B cell (primary cell): ENCODE data around the gene SHPK. TPM values are rescaled to one million over a fixed set of nuclear protein-coding genes. Genes with fewer than 3 reads are reported as not detected.

Experiments used
- ATAC-seq: fragments of 200-7000 bp; cut with Tn5 transposase; one replicate; pipeline ENCODE4 v1.10.0; 2021; ENCODE audit warnings: low read depth, mild to moderate bottlenecking, moderate number of reproducible peaks, moderate library complexity
- CTCF ChIA-PET: fragments of 350-600 bp; sonication (Branson Sonifier 250); formaldehyde crosslinking; loops from one replicate; lab custom pipeline; 2021; ENCODE audit warnings: antibody characterized with exemption, inconsistent platforms; lab: Charles Lee
- POLR2A ChIA-PET: fragments of 350-600 bp; sonication (Branson Sonifier 250); formaldehyde crosslinking; loops from one replicate; lab custom pipeline; 2021; ENCODE audit warnings: antibody characterized with exemption; lab: Charles Lee
- DNase-seq: peaks from one replicate; pipeline ENCODE4 v3.0.0; 2013
- H2AFZ ChIP-seq: 2 replicates; pipeline ENCODE4 v1.6.1; 2012; ENCODE audit warnings: mild to moderate bottlenecking, low read depth, low read length; ENCODE audit not compliant: insufficient read depth, poor library complexity, severe bottlenecking
- H3K27ac ChIP-seq, 2 donors: 1 replicate in 1 of 2; 2 replicates in 1 of 2; pipeline ENCODE4 v1.5.1; 2012 to 2013; ENCODE audit warnings: low read length in 2 of 2, mild to moderate bottlenecking in 2 of 2, moderate library complexity in 1 of 2
- H3K27me3 ChIP-seq, 4 experiments: fragments of 200-600 bp in 1 of 4; sonication (generic) in 1 of 4; replicated peaks in 1 of 4; 1 replicate in 2 of 4; 2 replicates in 2 of 4; pipeline versions ENCODE4 v1.6.1 to v1.7.0; 2013 to 2016; ENCODE audit warnings: low read length in 3 of 4, mild to moderate bottlenecking in 2 of 4, mixed read lengths in 1 of 4, moderate library complexity in 1 of 4; ENCODE audit not compliant: insufficient read depth in 4 of 4, control insufficient read depth in 3 of 4; ENCODE audit errors: control extremely low read depth in 1 of 4
- H3K36me3 ChIP-seq, 2 experiments: replicated peaks in 1 of 2; 1 replicate in 1 of 2; 2 replicates in 1 of 2; pipeline versions ENCODE4 v1.6.1 to v1.7.1; 2013; ENCODE audit warnings: low read length in 1 of 2; ENCODE audit not compliant: insufficient read depth in 2 of 2, control insufficient read depth in 1 of 2; ENCODE audit errors: control extremely low read depth in 1 of 2, extremely low read depth in 1 of 2
- H3K4me1 ChIP-seq, 2 donors: fragments of 200-600 bp in 1 of 2; sonication (generic) in 1 of 2; 1 replicate in 1 of 2; 2 replicates in 1 of 2; pipeline versions ENCODE4 v1.5.1 to v1.6.1; 2013 to 2017; ENCODE audit warnings: low read length in 2 of 2; ENCODE audit not compliant: control insufficient read depth in 2 of 2, insufficient read depth in 2 of 2
- H3K4me2 ChIP-seq: replicated peaks from 2 replicates; pipeline ENCODE3; 2012; ENCODE audit warnings: mild to moderate bottlenecking, low read depth, low read length; ENCODE audit not compliant: poor library complexity, severe bottlenecking
- H3K4me3 ChIP-seq, 5 experiments: fragments of 200-600 bp in 1 of 5; sonication (generic) in 1 of 5; 1 replicate in 3 of 5; 2 replicates in 2 of 5; pipeline versions ENCODE4 v1.5.1 to v1.7.0; 2011 to 2016; ENCODE audit warnings: low read length in 4 of 5, mild to moderate bottlenecking in 4 of 5, low read depth in 2 of 5, control low read depth in 1 of 5, moderate library complexity in 1 of 5; ENCODE audit not compliant: insufficient read depth in 1 of 5; ENCODE audit errors: control extremely low read depth in 1 of 5, extremely low read depth in 1 of 5
- H3K79me2 ChIP-seq: fragments of 200-600 bp; sonication (generic); one replicate; pipeline ENCODE4 v1.6.0; 2016; ENCODE audit warnings: low read length; ENCODE audit not compliant: control insufficient read depth, insufficient read depth
- H3K9ac ChIP-seq: fragments of 200-600 bp; sonication (generic); 2 replicates; pipeline ENCODE4 v1.6.1; 2017; ENCODE audit warnings: mild to moderate bottlenecking, low read length, moderate library complexity
- H3K9me3 ChIP-seq, 3 donors: one replicate each; pipeline versions ENCODE4 v1.6.1 to v1.7.1; 2013; ENCODE audit warnings: low read length in 2 of 3; ENCODE audit not compliant: control insufficient read depth in 2 of 3, insufficient read depth in 1 of 3; ENCODE audit errors: control extremely low read depth in 1 of 3
- H4K20me1 ChIP-seq: 2 replicates; pipeline ENCODE4 v1.6.0; 2012; ENCODE audit warnings: mild to moderate bottlenecking, low read length; ENCODE audit not compliant: insufficient read depth, control insufficient read depth, poor library complexity, severe bottlenecking
- H3K27ac Mint-ChIP-seq: one replicate; pipeline ENCODE4 v1.8.0; 2021; ENCODE audit warnings: mixed read lengths
- H3K27me3 Mint-ChIP-seq: one replicate; pipeline ENCODE4 v1.8.0; 2021; ENCODE audit warnings: mixed read lengths
- H3K4me1 Mint-ChIP-seq: one replicate; pipeline ENCODE4 v1.8.0; 2021; ENCODE audit warnings: mixed read lengths
- H3K4me3 Mint-ChIP-seq: one replicate; pipeline ENCODE4 v1.8.0; 2021; ENCODE audit warnings: mixed read lengths
- H3K9me3 Mint-ChIP-seq: one replicate; pipeline ENCODE4 v1.8.0; 2022; ENCODE audit warnings: mixed read lengths; ENCODE audit not compliant: insufficient read depth
- CTCF ChIP-seq: fragments of 200-600 bp; IDR thresholded peaks from one replicate; pipeline ENCODE4 v1.8.0; 2022; ENCODE audit warnings: antibody characterized with exemption, mild to moderate bottlenecking
- EZH2 ChIP-seq: IDR thresholded peaks from 2 replicates; pipeline ENCODE4 v1.6.1; 2012; ENCODE audit warnings: borderline replicate concordance, low read depth, mild to moderate bottlenecking, moderate library complexity, low read length; ENCODE audit not compliant: insufficient read depth, poor library complexity, severe bottlenecking
- WGBS: methylation state at CpG from one replicate; pipeline ENCODE4 v1.1.5; 2013; ENCODE audit warnings: missing lambda C conversion rate; ENCODE audit not compliant: insufficient coverage; 5-methylcytosine and 5-hydroxymethylcytosine counted together
- intact Hi-C: fragments of 100-400 bp; cut with micrococcal nuclease; formaldehyde crosslinking; loops from one replicate; pipeline ENCODE4 v1.10.0; 2022
- polyA plus RNA-seq: library from polyadenylated mRNA; depleted of rRNA; stranded (reverse); fragments of >200 nt; gene quantifications from 2 replicates; pipeline ENCODE4 v1.2.3, GENCODE V29; 2012
- total RNA-seq, 2 donors: library from RNA; stranded (reverse); fragments of 120-200 nt in 1 of 2; gene quantifications; 1 replicate in 1 of 2; 2 replicates in 1 of 2; pipeline versions ENCODE4 v1.2.3 to v1.2.4, GENCODE V29; 2013 to 2022

Gene SHPK
- total and polyA plus RNA-seq, 2 donors (not counting 1 experiment from before 2014, with no cell fraction given), result 5.9 to 16.1 TPM

- ChIA-PET CTCF (interaction anchor here (2.9 kb wide), 1 partner anchor 62 kb away, joined by 13 read pairs; no protein-coding TSS in a partner anchor), POLR2A (interaction anchor here (1.6 kb wide), 1 partner anchor 48 kb away, joined by 3 read pairs; the partner anchor contains the start of gene HASPIN)
- Histone ChIP-seq H4K20me1 (peaks cover 55% of the 10 kb centered on the region), H3K9ac (no peak overlapping the region), H3K4me3 (no peak overlapping the region), H2AFZ (no peak overlapping the region), H3K27ac (no peak overlapping the region), H3K27me3 (no peaks in the 10 kb centered on the region), H3K4me2 (no peak overlapping the region), H3K79me2 (peaks cover 6% of the 10 kb centered on the region), H3K36me3 (peaks cover 0 to 39% of the 10 kb centered on the region in 2 experiments), H3K4me1 (peaks cover 0 to 1% of the 10 kb centered on the region in 2 donors), H3K9me3 (no peaks in the 10 kb centered on the region)
- Mint-ChIP-seq H3K4me1 (peaks cover 14% of the 10 kb centered on the region), H3K27me3 (no peaks in the 10 kb centered on the region), H3K9me3 (no peaks in the 10 kb centered on the region), H3K27ac (peak overlapping the region; percentile 56), H3K4me3 (no peak overlapping the region)
- TF ChIP-seq CTCF, result no peak
- TF ChIP-seq EZH2, result no peak
- ATAC-seq, result no peak
- intact Hi-C loops, result no loop called here
- DNase-seq, result no peak
- 90% methylated on average over 10 of the region's 11 CpGs for WGBS
Observed at GRCh38 chr17:3675886-3676285, 39.8 kb upstream of the SHPK start.

- WGBS, result no CpG with 5 or more reads among the region's 4 CpGs
- Histone ChIP-seq H3K27me3 (no peaks in the 10 kb centered on the region), H4K20me1 (peaks cover 36% of the 10 kb centered on the region), H2AFZ (no peak overlapping the region), H3K4me2 (no peak overlapping the region), H3K9ac (no peak overlapping the region), H3K79me2 (peaks cover 11% of the 10 kb centered on the region), H3K4me3 (no peak overlapping the region), H3K9me3 (no peaks in the 10 kb centered on the region), H3K27ac (peak overlapping the region in 1 of 2 donors; percentile 41), H3K4me1 (peaks cover 10 to 16% of the 10 kb centered on the region in 2 donors), H3K36me3 (peaks cover 0 to 14% of the 10 kb centered on the region in 2 experiments)
- Mint-ChIP-seq H3K4me3 (no peak overlapping the region), H3K27me3 (no peaks in the 10 kb centered on the region), H3K4me1 (peaks cover 24% of the 10 kb centered on the region), H3K9me3 (no peaks in the 10 kb centered on the region), H3K27ac (peak overlapping the region; percentile 20)
- POLR2A ChIA-PET, result no interaction called here
- TF ChIP-seq CTCF (no peak), EZH2 (no peak)
- intact Hi-C loops, result no loop called here
- CTCF ChIA-PET, result interaction anchor here (0.6 to 0.8 kb wide), 2 partner anchors 31 to 60 kb away, joined by 3 to 5 read pairs; no protein-coding TSS in a partner anchor
- DNase-seq (no peak), ATAC-seq (no peak)
Observed at GRCh38 chr17:3672571-3672970, 36.5 kb upstream of the SHPK start.
